ENCODE results near the gene EYS. TPM values are rescaled to one million over a fixed set of nuclear protein-coding genes. Genes with fewer than 3 reads are reported as not detected.
"Not testable (repeated sequence)": the region's sequence is repeated elsewhere in the genome, so short reads cannot be mapped to it uniquely, and the experiment has no call there.

Gene EYS
- total and polyA plus RNA-seq, 2 experiments from 2014 or later = 0.04 TPM; not detected in 1

DNA sequence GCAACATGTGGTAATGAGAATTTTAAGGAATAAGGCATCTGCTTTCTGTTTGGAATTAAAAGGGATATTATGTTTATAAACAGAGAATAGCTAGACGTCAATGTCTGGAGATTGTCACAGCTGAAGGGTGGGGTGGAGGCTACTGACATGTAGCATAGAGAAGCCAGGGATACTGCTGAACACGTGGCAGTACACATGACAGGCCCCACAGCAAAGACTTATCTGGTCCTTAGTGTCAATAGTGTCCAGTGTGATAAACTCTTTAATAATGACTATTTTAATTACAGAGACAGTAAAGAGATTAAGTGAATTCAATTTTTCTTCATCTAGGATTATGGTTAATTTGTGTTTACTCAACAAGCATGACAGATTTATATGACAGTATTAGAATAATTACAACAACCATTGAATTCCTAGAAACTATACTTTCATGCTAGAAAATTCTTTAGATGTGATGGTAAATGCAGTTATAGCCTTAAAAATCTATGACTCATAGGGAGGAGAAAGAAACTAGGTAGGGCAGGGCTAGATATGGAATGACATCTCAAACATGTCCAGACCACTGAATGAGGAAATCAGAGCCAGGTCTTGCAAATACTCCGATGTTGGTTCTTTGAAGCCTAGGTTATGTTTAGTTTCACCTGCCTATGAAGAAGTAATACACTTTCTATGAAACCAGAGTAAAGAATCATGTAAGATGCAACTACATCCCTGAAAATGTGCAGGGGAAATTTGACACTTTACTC, 1671.9 kb downstream of the EYS start:
- Histone ChIP-seq H3K27me3 (replicated peaks; ENCODE audit: insufficient read depth) (no peaks in the 10 kb centered on the region), H3F3A (ENCODE audit: insufficient read depth) (no peaks in the 10 kb centered on the region), H4K20me1 (ENCODE audit: insufficient read depth) (no peaks in the 10 kb centered on the region), H3K79me2 (ENCODE audit: insufficient read depth) (no peaks in the 10 kb centered on the region), H3K9ac (no peak overlapping the region), H3K4me3 (no peak overlapping the region), H3K27ac (no peak overlapping the region), H3K9me2 (ENCODE audit: insufficient read depth) (no peaks in the 10 kb centered on the region), H2AFZ (no peak overlapping the region), H3K4me1 (ENCODE audit: insufficient read depth) (no peaks in the 10 kb centered on the region), H3K9me3 (ENCODE audit: low read depth) (no peaks in the 10 kb centered on the region), H3K36me3 (ENCODE audit: low read depth) (no peaks in the 10 kb centered on the region), H3K4me2 (ENCODE audit: unreplicated experiment) (no peak overlapping the region)
- DNase-seq = peak; percentile 4
- TF ChIP-seq EZH2phosphoT487 (IDR thresholded peaks at IDR 0.05; ENCODE audit: insufficient read depth, low read depth) (no peak), EZH2 (IDR thresholded peaks at IDR 0.05; ENCODE audit: insufficient read depth, poor library complexity, severe bottlenecking) (no peak)
- 32 to 34% methylated on average over 3 of the region's 3 CpGs for WGBS, 2 experiments (ENCODE audit: low coverage in 1 of 2, low lambda C conversion rate in 2 of 2, missing lambda C conversion rate in 2 of 2)
- in situ Hi-C loops (cut with MboI) = no loop called here

DNA sequence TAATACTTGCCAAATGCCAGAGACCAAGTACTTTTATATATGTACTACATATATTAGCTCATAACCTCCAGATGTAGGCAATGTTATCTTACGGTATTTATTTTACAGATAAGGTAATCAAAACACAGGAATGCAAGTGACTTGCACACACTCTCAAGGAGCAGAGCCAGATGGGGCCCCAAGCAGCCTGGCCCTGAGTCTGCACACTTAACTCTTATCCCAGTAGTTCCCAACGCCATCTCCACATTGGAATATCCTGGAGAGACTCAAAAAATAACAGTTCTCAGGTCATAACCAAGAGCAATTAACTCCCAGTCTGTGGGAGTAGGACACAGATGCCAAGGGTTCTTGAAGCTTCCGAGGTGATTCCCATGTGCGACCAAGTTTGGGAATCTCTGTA, 1672.7 kb downstream of the EYS start:
- DNase-seq = no peak

DNA sequence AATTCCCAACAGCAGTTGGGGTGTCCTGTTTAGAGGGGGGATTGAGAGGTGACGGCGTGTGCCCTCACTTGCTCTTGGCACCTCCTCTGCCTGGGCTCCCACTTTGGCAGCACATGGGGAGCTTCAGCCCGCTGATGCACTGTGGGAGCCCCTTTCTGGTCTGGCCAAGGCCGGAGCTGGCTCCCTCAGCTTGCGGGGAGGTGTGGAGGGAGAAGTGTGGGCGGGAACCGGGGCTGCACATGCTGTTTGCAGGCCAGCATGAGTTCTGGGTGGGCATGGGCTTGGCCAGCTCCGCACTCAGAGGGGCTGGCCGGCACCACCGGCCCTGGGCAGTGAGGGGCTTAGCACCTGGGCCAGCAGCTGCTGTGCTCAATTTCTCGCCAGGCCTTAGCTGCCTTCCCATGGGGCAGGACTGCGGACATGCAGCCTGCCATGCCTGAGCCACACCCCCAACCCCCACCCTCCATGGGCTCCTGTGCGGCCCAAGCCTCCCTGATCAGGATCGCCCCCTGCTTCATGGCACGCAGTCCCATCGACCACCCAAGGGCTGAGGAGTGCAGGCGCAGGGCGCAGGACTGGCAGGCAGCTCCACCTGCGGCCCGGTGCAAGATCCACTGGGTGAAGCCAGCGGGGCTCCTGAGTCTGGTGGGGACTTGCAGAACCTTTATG, 1675.9 kb downstream of the EYS start:
- in situ Hi-C loops (cut with MboI); H3F3A ChIP-seq (ENCODE audit: insufficient read depth); H3K27me3 ChIP-seq (replicated peaks; ENCODE audit: insufficient read depth); H3K4me3 ChIP-seq; DNase-seq; H3K79me2 ChIP-seq (ENCODE audit: insufficient read depth); H3K9ac ChIP-seq; H2AFZ ChIP-seq; H3K36me3 ChIP-seq (ENCODE audit: low read depth); H3K9me2 ChIP-seq (ENCODE audit: insufficient read depth); H3K27ac ChIP-seq; H3K9me3 ChIP-seq (ENCODE audit: low read depth); H3K4me2 ChIP-seq (ENCODE audit: unreplicated experiment); H4K20me1 ChIP-seq (ENCODE audit: insufficient read depth); H3K4me1 ChIP-seq (ENCODE audit: insufficient read depth): not testable (repeated sequence)
- WGBS, 2 experiments (ENCODE audit: low coverage in 1 of 2, low lambda C conversion rate in 2 of 2, missing lambda C conversion rate in 2 of 2) = 75 to 81% methylated on average over 17 to 21 of the region's 21 CpGs

More for the DNA sequence above, 1672.7 kb downstream of the EYS start:
- Histone ChIP-seq H3K36me3 (ENCODE audit: low read depth) (no peaks in the 10 kb centered on the region), H3K27me3 (replicated peaks; ENCODE audit: insufficient read depth) (no peaks in the 10 kb centered on the region), H3F3A (ENCODE audit: insufficient read depth) (no peaks in the 10 kb centered on the region), H4K20me1 (ENCODE audit: insufficient read depth) (no peaks in the 10 kb centered on the region), H3K9me3 (ENCODE audit: low read depth) (no peaks in the 10 kb centered on the region), H3K9ac (no peak overlapping the region), H2AFZ (no peak overlapping the region), H3K27ac (no peak overlapping the region), H3K9me2 (ENCODE audit: insufficient read depth) (no peaks in the 10 kb centered on the region), H3K79me2 (ENCODE audit: insufficient read depth) (no peaks in the 10 kb centered on the region), H3K4me1 (ENCODE audit: insufficient read depth) (no peaks in the 10 kb centered on the region), H3K4me2 (ENCODE audit: unreplicated experiment) (no peak overlapping the region), H3K4me3 (no peak overlapping the region)
- TF ChIP-seq EZH2 (IDR thresholded peaks at IDR 0.05; ENCODE audit: insufficient read depth, poor library complexity, severe bottlenecking) (no peak), EZH2phosphoT487 (IDR thresholded peaks at IDR 0.05; ENCODE audit: insufficient read depth, low read depth) (no peak)
- WGBS, 2 experiments (ENCODE audit: low coverage in 1 of 2, low lambda C conversion rate in 2 of 2, missing lambda C conversion rate in 2 of 2) = 21 to 23% methylated on average over 4 of the region's 4 CpGs
- in situ Hi-C loops (cut with MboI) = no loop called here

DNA sequence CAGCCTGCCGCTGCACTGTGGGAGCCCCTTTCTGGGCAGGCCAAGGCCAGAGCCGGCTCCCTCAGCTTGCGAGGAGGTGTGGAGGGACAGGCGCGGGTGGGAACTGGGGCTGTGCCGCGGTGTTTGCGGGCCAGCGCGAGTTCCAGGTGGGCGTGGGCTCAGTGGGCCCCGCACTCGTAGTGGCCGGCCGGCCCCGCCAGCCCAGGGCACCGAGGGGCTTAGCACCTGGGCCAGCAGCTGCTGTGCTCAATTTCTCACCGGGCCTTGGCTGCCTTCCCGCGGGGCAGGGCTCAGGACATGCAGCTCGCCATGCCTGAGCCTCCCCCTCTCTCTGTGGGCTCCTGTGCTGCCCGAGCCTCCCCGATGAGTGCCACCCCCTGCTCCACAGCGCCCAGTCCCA, 1683.3 kb downstream of the EYS start:
- TF ChIP-seq EZH2 (IDR thresholded peaks at IDR 0.05; ENCODE audit: insufficient read depth, poor library complexity, severe bottlenecking) (no peak), EZH2phosphoT487 (IDR thresholded peaks at IDR 0.05; ENCODE audit: insufficient read depth, low read depth) (no peak)
- no peak overlapping the region for H3K4me2 ChIP-seq (ENCODE audit: unreplicated experiment)
- H3K27me3 ChIP-seq (replicated peaks; ENCODE audit: insufficient read depth) = no peaks in the 10 kb centered on the region
- no peaks in the 10 kb centered on the region for H3K9me3 ChIP-seq (ENCODE audit: low read depth)
- no peak overlapping the region for H2AFZ ChIP-seq
- H3K4me3 ChIP-seq = no peak overlapping the region
- H3K36me3 ChIP-seq (ENCODE audit: low read depth) = no peaks in the 10 kb centered on the region
- in situ Hi-C loops (cut with MboI) = no loop called here
- no peaks in the 10 kb centered on the region for H3K4me1 ChIP-seq (ENCODE audit: insufficient read depth)
- no peaks in the 10 kb centered on the region for H3K9me2 ChIP-seq (ENCODE audit: insufficient read depth)
- no peaks in the 10 kb centered on the region for H3F3A ChIP-seq (ENCODE audit: insufficient read depth)
- no peaks in the 10 kb centered on the region for H4K20me1 ChIP-seq (ENCODE audit: insufficient read depth)
- WGBS, 2 experiments (ENCODE audit: low coverage in 1 of 2, low lambda C conversion rate in 2 of 2, missing lambda C conversion rate in 2 of 2) = 82 to 87% methylated on average over 19 to 21 of the region's 24 CpGs
- no peak overlapping the region for H3K27ac ChIP-seq
- DNase-seq = no peak
- H3K79me2 ChIP-seq (ENCODE audit: insufficient read depth) = no peaks in the 10 kb centered on the region
- no peak overlapping the region for H3K9ac ChIP-seq

Measured in GM23248 (cell line).